Ishikawa (cell line): ENCODE data around the gene ABLIM2.

Source experiments
- CEBPB ChIP-seq: IDR thresholded peaks from 2 replicates; pipeline ENCODE4 v1.6.1; 2012
- CREB1 ChIP-seq: IDR thresholded peaks from 2 replicates; pipeline ENCODE4 v1.6.1; 2012; ENCODE audit warnings: low read depth
- EP300 ChIP-seq: IDR thresholded peaks from 2 replicates; pipeline ENCODE4 v1.6.1; 2012; ENCODE audit warnings: borderline replicate concordance
- RAD21 ChIP-seq: IDR thresholded peaks from 2 replicates; pipeline ENCODE4 v1.6.1; 2012; ENCODE audit warnings: low read depth
- TCF12 ChIP-seq: IDR thresholded peaks from 2 replicates; pipeline ENCODE4 v1.6.1; 2012; ENCODE audit warnings: low read depth
- TEAD4 ChIP-seq: IDR thresholded peaks from 2 replicates; pipeline ENCODE4 v1.6.1; 2012
- YY1 ChIP-seq: IDR thresholded peaks from 2 replicates; pipeline ENCODE4 v1.6.1; 2012; ENCODE audit warnings: low read depth
- TF ChIP-seq, protein P1 (sequence below): IDR thresholded peaks from 2 replicates; pipeline ENCODE4 v1.6.1; 2012
- TF ChIP-seq, protein P2 (sequence below): IDR thresholded peaks from 2 replicates; pipeline ENCODE4 v1.6.1; 2012; ENCODE audit warnings: low read depth, mild to moderate bottlenecking

- no peak for TF ChIP-seq YY1
- no peak for TF ChIP-seq EP300
- no peak for TF ChIP-seq RAD21
- TF ChIP-seq, protein P1, sequence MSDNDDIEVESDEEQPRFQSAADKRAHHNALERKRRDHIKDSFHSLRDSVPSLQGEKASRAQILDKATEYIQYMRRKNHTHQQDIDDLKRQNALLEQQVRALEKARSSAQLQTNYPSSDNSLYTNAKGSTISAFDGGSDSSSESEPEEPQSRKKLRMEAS = no peak
- no peak for TF ChIP-seq TCF12
- TF ChIP-seq, protein P2, sequence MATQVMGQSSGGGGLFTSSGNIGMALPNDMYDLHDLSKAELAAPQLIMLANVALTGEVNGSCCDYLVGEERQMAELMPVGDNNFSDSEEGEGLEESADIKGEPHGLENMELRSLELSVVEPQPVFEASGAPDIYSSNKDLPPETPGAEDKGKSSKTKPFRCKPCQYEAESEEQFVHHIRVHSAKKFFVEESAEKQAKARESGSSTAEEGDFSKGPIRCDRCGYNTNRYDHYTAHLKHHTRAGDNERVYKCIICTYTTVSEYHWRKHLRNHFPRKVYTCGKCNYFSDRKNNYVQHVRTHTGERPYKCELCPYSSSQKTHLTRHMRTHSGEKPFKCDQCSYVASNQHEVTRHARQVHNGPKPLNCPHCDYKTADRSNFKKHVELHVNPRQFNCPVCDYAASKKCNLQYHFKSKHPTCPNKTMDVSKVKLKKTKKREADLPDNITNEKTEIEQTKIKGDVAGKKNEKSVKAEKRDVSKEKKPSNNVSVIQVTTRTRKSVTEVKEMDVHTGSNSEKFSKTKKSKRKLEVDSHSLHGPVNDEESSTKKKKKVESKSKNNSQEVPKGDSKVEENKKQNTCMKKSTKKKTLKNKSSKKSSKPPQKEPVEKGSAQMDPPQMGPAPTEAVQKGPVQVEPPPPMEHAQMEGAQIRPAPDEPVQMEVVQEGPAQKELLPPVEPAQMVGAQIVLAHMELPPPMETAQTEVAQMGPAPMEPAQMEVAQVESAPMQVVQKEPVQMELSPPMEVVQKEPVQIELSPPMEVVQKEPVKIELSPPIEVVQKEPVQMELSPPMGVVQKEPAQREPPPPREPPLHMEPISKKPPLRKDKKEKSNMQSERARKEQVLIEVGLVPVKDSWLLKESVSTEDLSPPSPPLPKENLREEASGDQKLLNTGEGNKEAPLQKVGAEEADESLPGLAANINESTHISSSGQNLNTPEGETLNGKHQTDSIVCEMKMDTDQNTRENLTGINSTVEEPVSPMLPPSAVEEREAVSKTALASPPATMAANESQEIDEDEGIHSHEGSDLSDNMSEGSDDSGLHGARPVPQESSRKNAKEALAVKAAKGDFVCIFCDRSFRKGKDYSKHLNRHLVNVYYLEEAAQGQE = no peak
- TF ChIP-seq CREB1 = no peak
- no peak for TF ChIP-seq TEAD4
- TF ChIP-seq CEBPB = no peak
Observed at GRCh38 chr4:8114456-8115202, 44.0 kb downstream of the ABLIM2 start.
